Neural progenitor cell (in vitro differentiated cells): ENCODE results near the gene BRD4. TPM values are rescaled to one million over a fixed set of nuclear protein-coding genes. Genes with fewer than 3 reads are reported as not detected.

Source experiments
- DNase-seq: peaks from one replicate; pipeline ENCODE4 v3.0.0-alpha.2; 2016; ENCODE audit warnings: low spot score
- H2AFZ ChIP-seq: fragments of 200-600 bp; sonication (generic); replicated peaks from 2 replicates; pipeline ENCODE4 v1.6.1; 2016; ENCODE audit warnings: antibody characterized with exemption
- H3F3A ChIP-seq: fragments of 200-600 bp; sonication (generic); 2 replicates; pipeline ENCODE4 v1.6.1; 2016; ENCODE audit warnings: antibody characterized with exemption, low read depth
- H3K27ac ChIP-seq: fragments of 200-600 bp; sonication (generic); 2 replicates; pipeline ENCODE4 v1.5.1; 2016; ENCODE audit warnings: mild to moderate bottlenecking
- H3K27me3 ChIP-seq: fragments of 200-600 bp; sonication (generic); 2 replicates; pipeline ENCODE4 v1.6.1; 2016; ENCODE audit warnings: mild to moderate bottlenecking, moderate library complexity
- H3K36me3 ChIP-seq: fragments of 200-600 bp; sonication (generic); 2 replicates; pipeline ENCODE4 v1.5.1; 2016
- H3K4me1 ChIP-seq: fragments of 200-600 bp; sonication (generic); 2 replicates; pipeline ENCODE4 v1.6.1; 2016; ENCODE audit warnings: mixed run types
- H3K4me2 ChIP-seq: fragments of 200-600 bp; sonication (generic); 2 replicates; pipeline ENCODE4 v1.6.1; 2016
- H3K4me3 ChIP-seq: fragments of 200-600 bp; sonication (generic); 2 replicates; pipeline ENCODE4 v1.5.1; 2016
- H3K79me2 ChIP-seq: fragments of 200-600 bp; sonication (generic); 2 replicates; pipeline ENCODE4 v1.6.1; 2016; ENCODE audit warnings: low read depth
- H3K9ac ChIP-seq: fragments of 200-600 bp; sonication (generic); 2 replicates; pipeline ENCODE4 v1.6.1; 2016
- H3K9me3 ChIP-seq: fragments of 200-600 bp; sonication (generic); 2 replicates; pipeline ENCODE4 v1.5.1; 2016; ENCODE audit warnings: low read depth
- H4K20me1 ChIP-seq: fragments of 200-600 bp; sonication (generic); 2 replicates; pipeline ENCODE4 v1.6.1; 2016; ENCODE audit warnings: low read depth
- H3K27ac Mint-ChIP-seq: 3 replicates; pipeline ENCODE4 v1.8.0; 2021; ENCODE audit warnings: mixed read lengths
- H3K27me3 Mint-ChIP-seq: 2 replicates; pipeline ENCODE4 v1.8.0; 2022; ENCODE audit warnings: low read depth, mild to moderate bottlenecking, inconsistent platforms, moderate library complexity, mixed read lengths; ENCODE audit not compliant: insufficient read depth
- H3K36me3 Mint-ChIP-seq: 3 replicates; pipeline ENCODE4 v1.8.0; 2021; ENCODE audit warnings: mixed read lengths
- H3K4me1 Mint-ChIP-seq: 3 replicates; pipeline ENCODE4 v1.8.0; 2021; ENCODE audit warnings: mixed read lengths
- H3K4me3 Mint-ChIP-seq: 3 replicates; pipeline ENCODE4 v1.8.0; 2021; ENCODE audit warnings: mild to moderate bottlenecking, moderate library complexity, mixed read lengths
- H3K9me3 Mint-ChIP-seq: 3 replicates; pipeline ENCODE4 v1.8.0; 2020; ENCODE audit warnings: mixed read lengths
- EZH2 ChIP-seq: fragments of 200-600 bp; sonication (generic); IDR thresholded peaks from 2 replicates; pipeline ENCODE4 v1.6.1; 2017; ENCODE audit warnings: antibody characterized with exemption, mild to moderate bottlenecking, moderate library complexity
- EZH2phosphoT487 ChIP-seq: fragments of 200-600 bp; sonication (generic); IDR thresholded peaks from 2 replicates; pipeline ENCODE4 v1.6.1; 2017; ENCODE audit warnings: antibody characterized with exemption
- total RNA-seq: library from RNA; depleted of rRNA; stranded (reverse); fragments of >200 nt; gene quantifications from 2 replicates; pipeline ENCODE4 v1.2.3, GENCODE V29; 2015; ENCODE audit warnings: low replicate concordance
- TF ChIP-seq, protein P1 (sequence below): fragments of 200-600 bp; sonication (generic); IDR thresholded peaks from 2 replicates; pipeline ENCODE4 v1.5.1; 2017; ENCODE audit warnings: antibody characterized with exemption, mild to moderate bottlenecking

The BRD4 gene
- total RNA-seq, 1 donor from 2014 or later = 14.5 TPM

- no peak for DNase-seq
- Mint-ChIP-seq H3K9me3 (no peaks in the 10 kb centered on the region), H3K27me3 (peaks cover 6% of the 10 kb centered on the region), H3K4me3 (no peak overlapping the region), H3K27ac (peak overlapping the region; percentile 83), H3K4me1 (peaks cover 17% of the 10 kb centered on the region), H3K36me3 (peaks cover 26% of the 10 kb centered on the region)
- no peak overlapping the region for H3K9ac ChIP-seq
- H3K4me1 ChIP-seq = no peaks in the 10 kb centered on the region
- TF ChIP-seq EZH2 = no peak
- TF ChIP-seq, protein P1, sequence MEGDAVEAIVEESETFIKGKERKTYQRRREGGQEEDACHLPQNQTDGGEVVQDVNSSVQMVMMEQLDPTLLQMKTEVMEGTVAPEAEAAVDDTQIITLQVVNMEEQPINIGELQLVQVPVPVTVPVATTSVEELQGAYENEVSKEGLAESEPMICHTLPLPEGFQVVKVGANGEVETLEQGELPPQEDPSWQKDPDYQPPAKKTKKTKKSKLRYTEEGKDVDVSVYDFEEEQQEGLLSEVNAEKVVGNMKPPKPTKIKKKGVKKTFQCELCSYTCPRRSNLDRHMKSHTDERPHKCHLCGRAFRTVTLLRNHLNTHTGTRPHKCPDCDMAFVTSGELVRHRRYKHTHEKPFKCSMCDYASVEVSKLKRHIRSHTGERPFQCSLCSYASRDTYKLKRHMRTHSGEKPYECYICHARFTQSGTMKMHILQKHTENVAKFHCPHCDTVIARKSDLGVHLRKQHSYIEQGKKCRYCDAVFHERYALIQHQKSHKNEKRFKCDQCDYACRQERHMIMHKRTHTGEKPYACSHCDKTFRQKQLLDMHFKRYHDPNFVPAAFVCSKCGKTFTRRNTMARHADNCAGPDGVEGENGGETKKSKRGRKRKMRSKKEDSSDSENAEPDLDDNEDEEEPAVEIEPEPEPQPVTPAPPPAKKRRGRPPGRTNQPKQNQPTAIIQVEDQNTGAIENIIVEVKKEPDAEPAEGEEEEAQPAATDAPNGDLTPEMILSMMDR = no peak
- no peak for TF ChIP-seq EZH2phosphoT487
- H3K9me3 ChIP-seq = no peaks in the 10 kb centered on the region
- H3K36me3 ChIP-seq = no peaks in the 10 kb centered on the region
- H3K4me3 ChIP-seq = no peak overlapping the region
- no peak overlapping the region for H3K4me2 ChIP-seq
- H2AFZ ChIP-seq = no peak overlapping the region
- H3K27ac ChIP-seq = no peak overlapping the region
- no peaks in the 10 kb centered on the region for H3F3A ChIP-seq
- H3K79me2 ChIP-seq = peaks cover 6% of the 10 kb centered on the region
- peaks cover 46% of the 10 kb centered on the region for H4K20me1 ChIP-seq
- H3K27me3 ChIP-seq = no peaks in the 10 kb centered on the region
Measured at GRCh38 chr19:15244808-15245207, 87.5 kb downstream of the BRD4 start.

GRCh38 chr19:15244106-15244803 lies 88.1 kb downstream of the BRD4 start:
- H3K36me3 ChIP-seq = no peaks in the 10 kb centered on the region
- peak overlapping the region; percentile 83 for H3K27ac Mint-ChIP-seq

DNA sequence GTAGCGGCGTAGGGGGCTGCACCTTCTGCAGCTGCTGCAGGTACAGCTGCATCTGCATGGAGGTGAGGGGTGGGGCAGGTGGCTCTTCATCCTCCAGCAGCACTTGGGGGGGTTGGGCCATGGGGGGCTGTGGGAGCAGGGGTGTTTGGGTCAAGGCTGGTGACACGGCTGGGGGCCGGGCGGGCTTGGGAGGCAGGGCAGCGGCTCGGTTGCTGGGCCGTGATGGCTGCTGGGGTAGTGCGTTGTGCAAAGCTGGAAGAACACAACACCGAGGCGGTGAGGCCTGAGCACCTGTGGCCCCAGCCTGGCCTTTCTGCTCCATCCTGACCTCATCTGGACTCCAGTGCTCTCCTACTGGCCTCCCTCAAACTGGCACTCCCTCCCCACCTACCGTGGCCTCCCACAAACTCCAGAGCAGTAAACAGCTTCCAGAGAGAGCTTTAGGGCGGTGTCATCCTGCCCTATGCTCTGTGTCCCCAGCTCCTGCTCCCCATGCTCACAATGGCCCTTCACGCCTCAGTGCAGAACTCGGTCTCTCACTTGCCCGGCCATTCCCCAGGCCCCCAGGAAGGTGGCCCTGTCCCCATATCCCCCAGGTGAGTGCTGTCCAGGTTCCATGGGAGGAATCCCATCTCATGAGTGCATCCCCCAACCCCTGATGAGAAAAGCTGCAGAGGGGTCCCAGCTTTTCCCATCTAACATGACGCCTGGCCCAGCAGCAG lies 88.9 kb downstream of the BRD4 start:
- Histone ChIP-seq H3K27ac (no peak overlapping the region), H3K36me3 (no peaks in the 10 kb centered on the region), H3K27me3 (no peaks in the 10 kb centered on the region), H4K20me1 (peaks cover 33% of the 10 kb centered on the region), H3K79me2 (no peaks in the 10 kb centered on the region), H2AFZ (no peak overlapping the region), H3F3A (no peaks in the 10 kb centered on the region), H3K4me1 (no peaks in the 10 kb centered on the region), H3K9ac (no peak overlapping the region), H3K9me3 (no peaks in the 10 kb centered on the region), H3K4me2 (no peak overlapping the region), H3K4me3 (no peak overlapping the region)
- Mint-ChIP-seq H3K4me3 (peak overlapping the region; percentile 57), H3K27me3 (peaks cover 8% of the 10 kb centered on the region), H3K36me3 (peaks cover 26% of the 10 kb centered on the region), H3K4me1 (peaks cover 5% of the 10 kb centered on the region), H3K9me3 (no peaks in the 10 kb centered on the region), H3K27ac (peak overlapping the region; percentile 54)
- no peak for DNase-seq
- TF ChIP-seq, protein P1 = no peak
- TF ChIP-seq EZH2phosphoT487 (no peak), EZH2 (no peak)

More at GRCh38 chr19:15244106-15244803, 88.1 kb downstream of the BRD4 start:
- DNase-seq = no peak
- no peak overlapping the region for H3K4me3 ChIP-seq
- H3K27me3 Mint-ChIP-seq = peaks cover 7% of the 10 kb centered on the region
- H3F3A ChIP-seq = no peaks in the 10 kb centered on the region
- no peaks in the 10 kb centered on the region for H3K4me1 ChIP-seq
- peaks cover 5% of the 10 kb centered on the region for H3K79me2 ChIP-seq
- peaks cover 28% of the 10 kb centered on the region for H3K36me3 Mint-ChIP-seq
- TF ChIP-seq, protein P1 = no peak
- no peak for TF ChIP-seq EZH2phosphoT487
- TF ChIP-seq EZH2 = no peak
- H3K4me1 Mint-ChIP-seq = peaks cover 13% of the 10 kb centered on the region
- no peak overlapping the region for H2AFZ ChIP-seq
- H3K4me2 ChIP-seq = no peak overlapping the region
- H3K9me3 Mint-ChIP-seq = no peaks in the 10 kb centered on the region
- no peak overlapping the region for H3K9ac ChIP-seq
- H3K9me3 ChIP-seq = no peaks in the 10 kb centered on the region
- no peak overlapping the region for H3K27ac ChIP-seq
- H3K4me3 Mint-ChIP-seq = no peak overlapping the region
- no peaks in the 10 kb centered on the region for H3K27me3 ChIP-seq
- H4K20me1 ChIP-seq = peaks cover 41% of the 10 kb centered on the region
